K562 (cell line): Measurements from ENCODE around the gene SEC11A. TPM values are rescaled to one million over a fixed set of nuclear protein-coding genes. Genes with fewer than 3 reads are reported as not detected.

Experiments
- BMI1 ChIP-seq: fragments of 150-350 bp; IDR thresholded peaks from 2 replicates; pipeline ENCODE4 v1.6.1; 2014; ENCODE audit warnings: low read length
- HDAC1 ChIP-seq, 2 experiments: fragments of 450-650 bp; IDR thresholded peaks; 2 replicates each; pipeline ENCODE4 v1.6.1; 2016 to 2017; ENCODE audit warnings: inconsistent platforms in 1 of 2, mild to moderate bottlenecking in 1 of 2, moderate library complexity in 1 of 2
- KDM5B ChIP-seq: fragments of 200-600 bp; sonication (generic); IDR thresholded peaks from 2 replicates; pipeline ENCODE4 v1.6.1; 2012; ENCODE audit warnings: low read depth, mild to moderate bottlenecking, moderate library complexity, low read length, control low read depth, inconsistent platforms; ENCODE audit not compliant: insufficient replicate concordance
- NFE2L1 ChIP-seq: fragments of 450-650 bp; IDR thresholded peaks from 2 replicates; pipeline ENCODE4 v1.6.1; 2016; ENCODE audit warnings: missing genetic modification characterization, low read depth, mild to moderate bottlenecking, missing compliant biosample characterization, moderate library complexity, borderline replicate concordance
- POLR2A ChIP-seq: fragments of 450-650 bp; conservative IDR thresholded peaks from 2 replicates; pipeline ENCODE4 v1.6.1; 2016
- POLR2H ChIP-seq: IDR thresholded peaks from 2 replicates; pipeline ENCODE4 v1.6.1; 2016; ENCODE audit warnings: missing genetic modification characterization, low read depth, mild to moderate bottlenecking, control low read depth, missing compliant biosample characterization, moderate library complexity
- ZNF224 ChIP-seq: sonication (generic); formaldehyde crosslinking; IDR thresholded peaks from 2 replicates; pipeline ENCODE4 v1.8.0; 2022; ENCODE audit warnings: mild to moderate bottlenecking, missing genetic modification reagents
- ZNF830 ChIP-seq: fragments of 250-450 bp; sonication (Bioruptor Pico); IDR thresholded peaks from 2 replicates; pipeline ENCODE4 v1.5.0; 2021; ENCODE audit warnings: mild to moderate bottlenecking
- polyA plus RNA-seq, 8 experiments: library from polyadenylated mRNA; depleted of rRNA in 4 of 8; stranded (reverse) in 5 of 8; unstranded in 3 of 8; fragments of >200 nt; fragmentation: Nextera tagmentation in 2 of 8; fragmentation: Illumina TruSeq in 1 of 8; extraction: Ambion mirVana in 2 of 8; extraction: Trizol in 1 of 8; gene quantifications; 2 replicates each; pipeline versions ENCODE4 v1.2.1 to v1.2.3, GENCODE V29; 2011 to 2014; ENCODE audit warnings: inconsistent platforms in 1 of 8, missing spikeins in 1 of 8
- total RNA-seq, 7 experiments: library from RNA; depleted of rRNA in 6 of 7; stranded (reverse); fragments of >200 nt in 6 of 7; fragmentation: Illumina TruSeq in 2 of 7; extraction: Trizol in 2 of 7; gene quantifications; 2 replicates each; pipeline versions ENCODE4 v1.2.1 to v1.2.3, GENCODE V29; 2011 to 2021; ENCODE audit warnings: low replicate concordance in 1 of 7
- TF ChIP-seq, protein P1 (sequence below), 3 experiments: fragments of 200-800 bp in 1 of 3; fragments of 250-450 bp in 1 of 3; fragments of 450-650 bp in 1 of 3; sonication (Bioruptor Pico) in 1 of 3; sonication (Bioruptor generic) in 1 of 3; formaldehyde crosslinking in 1 of 3; IDR thresholded peaks; 2 replicates each; pipeline versions ENCODE4 v1.6.1 to v1.8.0; 2016 to 2022; ENCODE audit warnings: mild to moderate bottlenecking in 2 of 3, missing genetic modification characterization in 2 of 3, missing compliant biosample characterization in 1 of 3, moderate library complexity in 1 of 3
- TF ChIP-seq, protein P2 (sequence below): fragments of 450-650 bp; formaldehyde crosslinking; conservative IDR thresholded peaks from 2 replicates; pipeline ENCODE4 v1.4.0; 2022; ENCODE audit warnings: mild to moderate bottlenecking, missing genetic modification characterization
- TF ChIP-seq, protein P3 (sequence below): fragments of 200-800 bp; sonication (Bioruptor generic); IDR thresholded peaks from 2 replicates; pipeline ENCODE4 v1.6.1; 2017; ENCODE audit warnings: missing genetic modification characterization, missing compliant biosample characterization

SEC11A gene
- total and polyA plus RNA-seq, 9 of the 15 experiments (the other 6 are each of a cell fraction or from before 2014, with no cell fraction given) = 175 to 310 (median 229) TPM

DNA sequence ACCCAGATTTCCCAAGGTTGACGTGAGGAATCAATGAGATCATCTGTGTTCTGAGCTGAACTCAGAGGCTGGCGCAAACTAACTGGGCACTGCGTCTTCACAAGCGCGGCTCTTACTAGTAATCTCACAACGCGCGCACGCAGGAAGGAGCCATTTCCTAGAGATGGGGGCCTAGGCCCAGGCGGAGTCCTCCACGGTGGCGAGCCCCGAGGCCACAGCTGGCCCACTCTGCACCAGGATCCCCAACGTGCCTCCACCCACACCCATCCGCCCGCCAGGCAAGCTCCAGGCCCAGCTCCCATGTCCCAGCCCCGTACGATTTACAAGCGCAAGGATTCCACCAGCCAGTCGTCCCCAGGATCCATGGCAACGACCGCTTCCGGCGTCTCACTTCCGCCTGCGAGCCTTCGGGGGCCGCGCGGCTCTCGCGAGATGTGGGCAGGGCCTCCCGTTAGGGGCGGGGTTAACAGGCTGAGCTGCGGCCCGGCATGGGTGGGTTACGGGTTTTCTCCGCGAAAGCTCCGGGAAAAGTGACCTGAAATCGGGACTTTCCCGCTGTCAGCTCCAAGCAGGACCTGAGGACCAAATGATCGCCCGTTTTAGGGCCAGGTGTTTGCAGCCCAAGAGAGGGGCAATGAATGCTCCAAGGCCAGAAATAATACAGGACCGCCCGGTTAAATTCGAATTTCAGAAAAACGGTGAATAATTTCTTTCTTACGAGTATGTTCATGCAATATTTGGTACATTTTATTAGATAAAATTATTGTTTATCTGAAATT is 61.8 kb downstream of the SEC11A start, which contains the start of gene WDR73 (continued):
- TF ChIP-seq HDAC1 (IDR thresholded peaks at IDR 0.05) (peak in 1 of 2 experiments; percentile 97; a peak in 2 of 4 replicates), KDM5B (peak; percentile 32), POLR2A (peak; percentile 83), ZNF830 (CRISPR knock-in tag) (0 out of 2 replicates have a peak, but pooled peaks have one; percentile 3), NFE2L1 (no peak), POLR2H (tag) (peak; percentile 59; the same call in 1 of the 2 replicates), ZNF224 (CRISPR knock-in tag) (0 out of 2 replicates have a peak, but pooled peaks have one; percentile 20), BMI1 (peak; percentile 70; the same call in 1 of the 2 replicates)
- TF ChIP-seq, protein P1, sequence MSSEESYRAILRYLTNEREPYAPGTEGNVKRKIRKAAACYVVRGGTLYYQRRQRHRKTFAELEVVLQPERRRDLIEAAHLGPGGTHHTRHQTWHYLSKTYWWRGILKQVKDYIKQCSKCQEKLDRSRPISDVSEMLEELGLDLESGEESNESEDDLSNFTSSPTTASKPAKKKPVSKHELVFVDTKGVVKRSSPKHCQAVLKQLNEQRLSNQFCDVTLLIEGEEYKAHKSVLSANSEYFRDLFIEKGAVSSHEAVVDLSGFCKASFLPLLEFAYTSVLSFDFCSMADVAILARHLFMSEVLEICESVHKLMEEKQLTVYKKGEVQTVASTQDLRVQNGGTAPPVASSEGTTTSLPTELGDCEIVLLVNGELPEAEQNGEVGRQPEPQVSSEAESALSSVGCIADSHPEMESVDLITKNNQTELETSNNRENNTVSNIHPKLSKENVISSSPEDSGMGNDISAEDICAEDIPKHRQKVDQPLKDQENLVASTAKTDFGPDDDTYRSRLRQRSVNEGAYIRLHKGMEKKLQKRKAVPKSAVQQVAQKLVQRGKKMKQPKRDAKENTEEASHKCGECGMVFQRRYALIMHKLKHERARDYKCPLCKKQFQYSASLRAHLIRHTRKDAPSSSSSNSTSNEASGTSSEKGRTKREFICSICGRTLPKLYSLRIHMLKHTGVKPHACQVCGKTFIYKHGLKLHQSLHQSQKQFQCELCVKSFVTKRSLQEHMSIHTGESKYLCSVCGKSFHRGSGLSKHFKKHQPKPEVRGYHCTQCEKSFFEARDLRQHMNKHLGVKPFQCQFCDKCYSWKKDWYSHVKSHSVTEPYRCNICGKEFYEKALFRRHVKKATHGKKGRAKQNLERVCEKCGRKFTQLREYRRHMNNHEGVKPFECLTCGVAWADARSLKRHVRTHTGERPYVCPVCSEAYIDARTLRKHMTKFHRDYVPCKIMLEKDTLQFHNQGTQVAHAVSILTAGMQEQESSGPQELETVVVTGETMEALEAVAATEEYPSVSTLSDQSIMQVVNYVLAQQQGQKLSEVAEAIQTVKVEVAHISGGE (CRISPR knock-in tag; IDR thresholded peaks at IDR 0.05) = peak in 1 of 3 experiments; percentile 25; a peak in 1 of 6 replicates
- TF ChIP-seq, protein P2, sequence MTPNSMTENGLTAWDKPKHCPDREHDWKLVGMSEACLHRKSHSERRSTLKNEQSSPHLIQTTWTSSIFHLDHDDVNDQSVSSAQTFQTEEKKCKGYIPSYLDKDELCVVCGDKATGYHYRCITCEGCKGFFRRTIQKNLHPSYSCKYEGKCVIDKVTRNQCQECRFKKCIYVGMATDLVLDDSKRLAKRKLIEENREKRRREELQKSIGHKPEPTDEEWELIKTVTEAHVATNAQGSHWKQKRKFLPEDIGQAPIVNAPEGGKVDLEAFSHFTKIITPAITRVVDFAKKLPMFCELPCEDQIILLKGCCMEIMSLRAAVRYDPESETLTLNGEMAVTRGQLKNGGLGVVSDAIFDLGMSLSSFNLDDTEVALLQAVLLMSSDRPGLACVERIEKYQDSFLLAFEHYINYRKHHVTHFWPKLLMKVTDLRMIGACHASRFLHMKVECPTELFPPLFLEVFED (CRISPR knock-in tag) = no peak
- TF ChIP-seq, protein P3, sequence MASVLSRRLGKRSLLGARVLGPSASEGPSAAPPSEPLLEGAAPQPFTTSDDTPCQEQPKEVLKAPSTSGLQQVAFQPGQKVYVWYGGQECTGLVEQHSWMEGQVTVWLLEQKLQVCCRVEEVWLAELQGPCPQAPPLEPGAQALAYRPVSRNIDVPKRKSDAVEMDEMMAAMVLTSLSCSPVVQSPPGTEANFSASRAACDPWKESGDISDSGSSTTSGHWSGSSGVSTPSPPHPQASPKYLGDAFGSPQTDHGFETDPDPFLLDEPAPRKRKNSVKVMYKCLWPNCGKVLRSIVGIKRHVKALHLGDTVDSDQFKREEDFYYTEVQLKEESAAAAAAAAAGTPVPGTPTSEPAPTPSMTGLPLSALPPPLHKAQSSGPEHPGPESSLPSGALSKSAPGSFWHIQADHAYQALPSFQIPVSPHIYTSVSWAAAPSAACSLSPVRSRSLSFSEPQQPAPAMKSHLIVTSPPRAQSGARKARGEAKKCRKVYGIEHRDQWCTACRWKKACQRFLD (CRISPR knock-in tag) = 0 out of 2 replicates have a peak, but pooled peaks have one; percentile 10
